HepG2 (cell line): ENCODE data around the gene PRPSAP1. TPM values are rescaled to one million over a fixed set of nuclear protein-coding genes. Genes with fewer than 3 reads are reported as not detected.

Experiments
- BORCS8-MEF2B ChIP-seq: sonication (generic); formaldehyde crosslinking; IDR thresholded peaks from 2 replicates; pipeline ENCODE4 v1.8.0; 2022; ENCODE audit warnings: mild to moderate bottlenecking, missing genetic modification reagents
- ETV5 ChIP-seq: IDR thresholded peaks from 2 replicates; pipeline ENCODE4 v1.6.1; 2018; ENCODE audit warnings: missing biosample characterization, missing genetic modification reagents, inconsistent platforms, borderline replicate concordance
- HNF4A ChIP-seq: sonication (generic); formaldehyde crosslinking; IDR thresholded peaks from 2 replicates; pipeline ENCODE4 v1.4.0; 2020; ENCODE audit warnings: missing genetic modification reagents
- NCOA5 ChIP-seq: sonication (generic); formaldehyde crosslinking; IDR thresholded peaks from 2 replicates; pipeline ENCODE4 v1.4.0; 2020; ENCODE audit warnings: missing genetic modification reagents
- NFYB ChIP-seq: sonication (generic); formaldehyde crosslinking; IDR thresholded peaks from 2 replicates; pipeline ENCODE4 v1.4.0; 2020; ENCODE audit warnings: missing genetic modification reagents
- SOX6 ChIP-seq, 2 experiments: fragments of 450-650 bp in 1 of 2; sonication (generic) in 1 of 2; formaldehyde crosslinking in 1 of 2; IDR thresholded peaks; 2 replicates each; pipeline versions ENCODE4 v1.4.0 to v1.6.1; 2017 to 2020; ENCODE audit warnings: antibody characterized with exemption in 1 of 2, mild to moderate bottlenecking in 1 of 2, missing genetic modification reagents in 1 of 2
- TARDBP ChIP-seq: sonication (generic); formaldehyde crosslinking; IDR thresholded peaks from 2 replicates; pipeline ENCODE4 v1.8.0; 2022; ENCODE audit warnings: mild to moderate bottlenecking, missing genetic modification reagents
- XRCC5 ChIP-seq: fragments of 200-400 bp; formaldehyde crosslinking; optimal IDR thresholded peaks from 2 replicates; pipeline ENCODE3; 2017; ENCODE audit warnings: mild to moderate bottlenecking, low read length
- ZNF160 ChIP-seq: sonication (generic); formaldehyde crosslinking; IDR thresholded peaks from 2 replicates; pipeline ENCODE4 v1.8.0; 2022; ENCODE audit warnings: mild to moderate bottlenecking, inconsistent platforms, missing genetic modification reagents
- ZNF205 ChIP-seq: IDR thresholded peaks from 2 replicates; pipeline ENCODE4 v1.6.1; 2018; ENCODE audit warnings: missing biosample characterization, missing genetic modification reagents
- ZNF672 ChIP-seq: sonication (generic); formaldehyde crosslinking; IDR thresholded peaks from 2 replicates; pipeline ENCODE4 v1.8.1; 2022; ENCODE audit warnings: missing genetic modification reagents
- ZNF768 ChIP-seq: sonication (generic); formaldehyde crosslinking; IDR thresholded peaks from 2 replicates; pipeline ENCODE4 v1.4.0; 2020; ENCODE audit warnings: missing genetic modification reagents
- ZNF891 ChIP-seq: sonication (generic); formaldehyde crosslinking; IDR thresholded peaks from 2 replicates; pipeline ENCODE4 v1.5.0; 2020; ENCODE audit warnings: mild to moderate bottlenecking, missing genetic modification reagents
- polyA plus RNA-seq, 8 experiments: library from polyadenylated mRNA; depleted of rRNA in 3 of 8; stranded (reverse) in 7 of 8; unstranded in 1 of 8; fragments of >200 nt; fragmentation: Illumina TruSeq in 4 of 8; extraction: Trizol in 4 of 8; gene quantifications; 2 replicates each; pipeline versions ENCODE4 v1.2.1 to v1.2.3, GENCODE V29; 2011 to 2016; ENCODE audit warnings: low read depth in 4 of 8, missing spikeins in 1 of 8, mixed read lengths in 1 of 8; ENCODE audit not compliant: insufficient read depth in 1 of 8
- total RNA-seq, 5 experiments: library from RNA; depleted of rRNA; stranded (reverse); fragments of >200 nt; fragmentation: Illumina TruSeq; extraction: Trizol; gene quantifications; 2 replicates each; pipeline ENCODE4 v1.2.3, GENCODE V29; 2016; ENCODE audit warnings: low read depth in 1 of 5
- TF ChIP-seq, protein P1 (sequence below): sonication (generic); formaldehyde crosslinking; IDR thresholded peaks from 2 replicates; pipeline ENCODE4 v1.4.0; 2020; ENCODE audit warnings: mild to moderate bottlenecking, missing genetic modification reagents
- TF ChIP-seq, protein P2 (sequence below): sonication (generic); formaldehyde crosslinking; conservative IDR thresholded peaks from 2 replicates; pipeline ENCODE4 v1.8.1; 2023; ENCODE audit warnings: missing genetic modification reagents
- TF ChIP-seq, protein P3 (sequence below): fragments of 450-650 bp; IDR thresholded peaks from 2 replicates; pipeline ENCODE4 v1.6.1; 2017
- TF ChIP-seq, protein P4 (sequence below): IDR thresholded peaks from 2 replicates; pipeline ENCODE4 v1.6.1; 2016; ENCODE audit warnings: missing compliant biosample characterization, missing genetic modification reagents, borderline replicate concordance

Gene PRPSAP1
- total and polyA plus RNA-seq, 2 of the 13 experiments (the other 11 are each of a cell fraction or from before 2014, with no cell fraction given) = 91.1 to 314 TPM

DNA sequence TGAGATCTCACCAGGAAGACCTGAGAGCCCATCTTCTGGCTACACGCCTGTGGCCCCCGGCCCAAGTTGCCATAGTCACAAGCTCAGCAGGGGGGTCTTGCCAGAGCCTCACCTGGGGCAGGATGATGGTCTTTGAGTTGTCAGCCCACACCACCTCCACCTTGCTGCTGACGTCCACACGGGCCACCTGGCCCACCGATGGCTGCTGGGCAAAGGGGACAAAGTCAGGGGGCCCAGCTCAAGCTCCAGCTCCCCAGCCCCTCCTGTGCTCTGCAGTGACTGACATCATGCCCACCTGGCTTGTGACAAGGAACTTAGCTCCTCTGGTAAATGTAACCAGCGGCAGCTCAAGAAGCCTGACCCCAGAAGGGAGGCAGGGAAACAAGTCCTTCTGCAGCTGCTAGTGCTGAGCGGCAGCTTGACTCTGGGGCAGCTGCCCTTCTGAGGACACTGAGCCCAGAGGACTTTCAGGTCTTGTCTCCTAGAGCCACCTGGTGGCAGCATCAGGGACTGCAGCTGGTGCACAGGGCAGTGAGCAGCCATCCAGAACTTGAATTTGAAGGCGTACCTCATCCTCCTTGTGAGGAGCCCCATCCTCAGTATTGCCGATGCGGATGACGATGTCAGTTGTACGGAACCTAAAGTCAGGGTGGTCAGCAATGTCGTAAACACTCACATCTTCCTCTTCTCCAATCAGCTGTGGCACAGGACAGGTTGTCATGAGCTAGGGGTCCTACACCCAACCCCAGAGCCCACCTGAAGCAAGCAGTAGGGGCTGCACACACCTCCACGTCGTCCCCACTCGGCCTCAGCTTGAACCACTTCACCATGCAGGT, 44.2 kb upstream of the PRPSAP1 start (continued):
- TF ChIP-seq ETV5 (CRISPR knock-in tag) (no peak), NCOA5 (CRISPR knock-in tag) (no peak), ZNF160 (peak; percentile 53; the same call in 1 of the 2 replicates), XRCC5 (peak; percentile 82), ZNF672 (CRISPR knock-in tag) (no peak), TARDBP (CRISPR knock-in tag) (no peak), HNF4A (CRISPR knock-in tag) (0 out of 2 replicates have a peak, but pooled peaks have one; percentile 30), NFYB (CRISPR knock-in tag) (no peak), ZNF768 (CRISPR knock-in tag) (peak; percentile 31; the same call in 1 of the 2 replicates), ZNF205 (CRISPR knock-in tag) (peak; percentile 71; the same call in 1 of the 2 replicates), BORCS8-MEF2B (CRISPR knock-in tag) (peak; percentile 66), ZNF891 (CRISPR knock-in tag) (0 out of 2 replicates have a peak, but pooled peaks have one; percentile 4), SOX6 (IDR thresholded peaks at IDR 0.05) (no peak), SOX6 (CRISPR knock-in tag; IDR thresholded peaks at IDR 0.05) (0 out of 2 replicates have a peak, but pooled peaks have one; percentile 39)
- TF ChIP-seq, protein P1, sequence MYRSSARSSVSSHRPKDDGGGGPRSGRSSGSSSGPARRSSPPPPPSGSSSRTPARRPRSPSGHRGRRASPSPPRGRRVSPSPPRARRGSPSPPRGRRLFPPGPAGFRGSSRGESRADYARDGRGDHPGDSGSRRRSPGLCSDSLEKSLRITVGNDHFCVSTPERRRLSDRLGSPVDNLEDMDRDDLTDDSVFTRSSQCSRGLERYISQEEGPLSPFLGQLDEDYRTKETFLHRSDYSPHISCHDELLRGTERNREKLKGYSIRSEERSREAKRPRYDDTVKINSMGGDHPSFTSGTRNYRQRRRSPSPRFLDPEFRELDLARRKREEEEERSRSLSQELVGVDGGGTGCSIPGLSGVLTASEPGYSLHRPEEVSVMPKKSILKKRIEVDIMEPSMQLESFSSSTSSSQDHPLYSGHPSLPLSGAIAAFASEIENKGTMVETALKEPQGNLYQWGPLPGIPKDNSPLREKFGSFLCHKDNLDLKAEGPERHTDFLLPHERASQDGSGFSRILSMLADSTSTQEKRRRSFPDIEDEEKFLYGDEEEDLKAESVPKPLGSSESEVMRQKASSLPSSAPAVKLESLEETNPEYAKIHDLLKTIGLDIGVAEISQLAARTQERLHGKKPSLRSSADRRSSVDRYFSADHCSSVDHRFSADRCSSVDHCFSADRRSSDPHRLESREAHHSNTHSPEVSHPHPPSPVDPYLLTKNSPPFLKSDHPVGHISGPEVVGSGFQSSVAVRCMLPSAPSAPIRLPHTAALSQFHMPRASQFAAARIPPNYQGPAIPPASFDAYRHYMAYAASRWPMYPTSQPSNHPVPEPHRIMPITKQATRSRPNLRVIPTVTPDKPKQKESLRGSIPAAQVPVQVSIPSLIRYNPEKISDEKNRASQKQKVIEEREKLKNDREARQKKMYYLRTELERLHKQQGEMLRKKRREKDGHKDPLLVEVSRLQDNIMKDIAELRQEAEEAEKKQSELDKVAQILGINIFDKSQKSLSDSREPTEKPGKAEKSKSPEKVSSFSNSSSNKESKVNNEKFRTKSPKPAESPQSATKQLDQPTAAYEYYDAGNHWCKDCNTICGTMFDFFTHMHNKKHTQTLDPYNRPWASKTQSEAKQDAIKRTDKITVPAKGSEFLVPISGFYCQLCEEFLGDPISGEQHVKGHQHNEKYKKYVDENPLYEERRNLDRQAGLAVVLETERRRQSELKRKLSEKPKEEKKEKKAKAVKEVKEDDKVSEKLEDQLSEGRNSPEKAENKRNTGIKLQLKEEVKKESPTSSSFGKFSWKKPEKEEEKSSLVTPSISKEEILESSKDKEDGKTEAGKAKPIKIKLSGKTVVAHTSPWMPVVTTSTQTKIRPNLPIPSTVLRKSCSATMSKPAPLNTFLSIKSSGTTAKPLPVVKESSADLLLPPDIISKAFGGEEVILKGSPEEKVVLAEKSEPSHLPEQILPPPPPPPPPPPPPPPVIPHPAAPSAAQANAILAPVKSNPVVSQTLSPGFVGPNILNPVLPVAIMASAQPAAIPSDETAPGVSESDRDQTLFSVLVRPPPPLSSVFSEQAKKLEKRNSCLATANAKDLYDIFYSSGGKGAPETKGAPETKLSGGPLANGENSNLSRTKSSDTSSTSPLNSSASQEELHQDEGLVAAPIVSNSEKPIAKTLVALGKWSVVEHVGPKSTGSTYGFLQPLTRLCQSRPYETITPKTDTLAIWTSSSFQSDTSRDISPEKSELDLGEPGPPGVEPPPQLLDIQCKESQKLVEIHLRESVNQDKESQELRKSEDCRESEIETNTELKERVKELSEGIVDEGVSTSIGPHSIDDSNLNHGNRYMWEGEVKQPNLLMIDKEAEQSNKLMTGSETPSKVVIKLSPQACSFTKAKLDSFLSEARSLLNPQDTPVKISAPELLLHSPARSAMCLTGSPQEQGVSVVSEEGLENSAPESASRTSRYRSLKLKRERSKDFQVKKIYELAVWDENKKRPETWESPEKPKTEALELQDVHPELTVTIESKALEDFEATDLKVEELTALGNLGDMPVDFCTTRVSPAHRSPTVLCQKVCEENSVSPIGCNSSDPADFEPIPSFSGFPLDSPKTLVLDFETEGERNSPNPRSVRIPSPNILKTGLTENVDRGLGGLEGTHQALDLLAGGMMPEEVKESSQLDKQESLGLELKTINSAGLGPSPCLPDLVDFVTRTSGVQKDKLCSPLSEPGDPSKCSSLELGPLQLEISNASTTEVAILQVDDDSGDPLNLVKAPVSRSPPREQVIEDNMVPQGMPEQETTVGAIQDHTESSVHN (CRISPR knock-in tag) = no peak
- TF ChIP-seq, protein P2, sequence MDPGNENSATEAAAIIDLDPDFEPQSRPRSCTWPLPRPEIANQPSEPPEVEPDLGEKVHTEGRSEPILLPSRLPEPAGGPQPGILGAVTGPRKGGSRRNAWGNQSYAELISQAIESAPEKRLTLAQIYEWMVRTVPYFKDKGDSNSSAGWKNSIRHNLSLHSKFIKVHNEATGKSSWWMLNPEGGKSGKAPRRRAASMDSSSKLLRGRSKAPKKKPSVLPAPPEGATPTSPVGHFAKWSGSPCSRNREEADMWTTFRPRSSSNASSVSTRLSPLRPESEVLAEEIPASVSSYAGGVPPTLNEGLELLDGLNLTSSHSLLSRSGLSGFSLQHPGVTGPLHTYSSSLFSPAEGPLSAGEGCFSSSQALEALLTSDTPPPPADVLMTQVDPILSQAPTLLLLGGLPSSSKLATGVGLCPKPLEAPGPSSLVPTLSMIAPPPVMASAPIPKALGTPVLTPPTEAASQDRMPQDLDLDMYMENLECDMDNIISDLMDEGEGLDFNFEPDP (CRISPR knock-in tag) = 0 out of 2 replicates have a peak, but pooled peaks have one; percentile 91
- TF ChIP-seq, protein P3, sequence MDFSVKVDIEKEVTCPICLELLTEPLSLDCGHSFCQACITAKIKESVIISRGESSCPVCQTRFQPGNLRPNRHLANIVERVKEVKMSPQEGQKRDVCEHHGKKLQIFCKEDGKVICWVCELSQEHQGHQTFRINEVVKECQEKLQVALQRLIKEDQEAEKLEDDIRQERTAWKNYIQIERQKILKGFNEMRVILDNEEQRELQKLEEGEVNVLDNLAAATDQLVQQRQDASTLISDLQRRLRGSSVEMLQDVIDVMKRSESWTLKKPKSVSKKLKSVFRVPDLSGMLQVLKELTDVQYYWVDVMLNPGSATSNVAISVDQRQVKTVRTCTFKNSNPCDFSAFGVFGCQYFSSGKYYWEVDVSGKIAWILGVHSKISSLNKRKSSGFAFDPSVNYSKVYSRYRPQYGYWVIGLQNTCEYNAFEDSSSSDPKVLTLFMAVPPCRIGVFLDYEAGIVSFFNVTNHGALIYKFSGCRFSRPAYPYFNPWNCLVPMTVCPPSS = no peak
- TF ChIP-seq, protein P4, sequence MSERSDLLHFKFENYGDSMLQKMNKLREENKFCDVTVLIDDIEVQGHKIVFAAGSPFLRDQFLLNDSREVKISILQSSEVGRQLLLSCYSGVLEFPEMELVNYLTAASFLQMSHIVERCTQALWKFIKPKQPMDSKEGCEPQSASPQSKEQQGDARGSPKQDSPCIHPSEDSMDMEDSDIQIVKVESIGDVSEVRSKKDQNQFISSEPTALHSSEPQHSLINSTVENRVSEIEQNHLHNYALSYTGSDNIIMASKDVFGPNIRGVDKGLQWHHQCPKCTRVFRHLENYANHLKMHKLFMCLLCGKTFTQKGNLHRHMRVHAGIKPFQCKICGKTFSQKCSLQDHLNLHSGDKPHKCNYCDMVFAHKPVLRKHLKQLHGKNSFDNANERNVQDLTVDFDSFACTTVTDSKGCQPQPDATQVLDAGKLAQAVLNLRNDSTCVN (CRISPR knock-in tag) = peak; percentile 78; the same call in 1 of the 2 replicates
